HG03103 (cell line): ENCODE results near the gene GRK2.

Source experiments
- ATAC-seq: cut with Tn5 transposase; IDR thresholded peaks from one replicate; pipeline ENCODE4 v1.9.1; 2021; ENCODE audit warnings: low read depth; ENCODE audit not compliant: unreplicated experiment

Gene GRK2

GRCh38 chr11:67280788-67281551 lies 14.7 kb downstream of the GRK2 start:
- no peak for ATAC-seq

- ATAC-seq, result no peak
These were observed 15.4 kb downstream of the GRK2 start for GRCh38 chr11:67281552-67282150.

DNA sequence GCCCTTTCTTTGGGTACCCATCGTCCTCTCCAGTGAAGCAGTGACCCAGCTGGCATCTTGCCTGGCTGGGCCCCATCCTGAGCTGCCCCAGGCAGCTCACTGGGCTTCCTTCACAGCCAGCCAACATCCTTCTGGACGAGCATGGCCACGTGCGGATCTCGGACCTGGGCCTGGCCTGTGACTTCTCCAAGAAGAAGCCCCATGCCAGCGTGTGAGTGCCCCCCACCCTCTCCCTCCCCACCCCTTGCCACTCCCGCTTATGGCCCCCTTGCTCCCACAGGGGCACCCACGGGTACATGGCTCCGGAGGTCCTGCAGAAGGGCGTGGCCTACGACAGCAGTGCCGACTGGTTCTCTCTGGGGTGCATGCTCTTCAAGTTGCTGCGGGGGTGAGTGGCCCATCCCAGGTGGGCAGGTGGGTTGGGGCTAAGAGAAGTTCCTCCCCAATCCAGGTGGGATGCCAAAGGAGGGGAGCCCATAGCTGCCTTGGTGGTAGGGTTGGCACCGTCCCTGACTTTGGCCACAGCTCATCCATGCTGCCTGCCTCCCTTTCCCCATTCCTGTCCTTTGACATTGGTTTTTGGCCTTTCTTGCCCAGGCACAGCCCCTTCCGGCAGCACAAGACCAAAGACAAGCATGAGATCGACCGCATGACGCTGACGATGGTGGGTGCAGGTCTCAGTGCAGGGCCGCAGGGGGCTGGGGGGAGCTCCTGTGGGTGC lies 16.0 kb downstream of the GRK2 start:
- no peak for ATAC-seq

GRCh38 chr11:67282876-67283371 lies 16.7 kb downstream of the GRK2 start:
- no peak for ATAC-seq

- ATAC-seq, result no peak
These were observed 17.2 kb downstream of the GRK2 start for GRCh38 chr11:67283481-67283963.

- ATAC-seq, result no peak
These were observed 18.7 kb downstream of the GRK2 start for GRCh38 chr11:67284811-67285540.

GRCh38 chr11:67285541-67286498 lies 19.5 kb downstream of the GRK2 start:
- no peak for ATAC-seq

GRCh38 chr11:67286621-67287333 lies 20.5 kb downstream of the GRK2 start:
- ATAC-seq, result no peak

DNA sequence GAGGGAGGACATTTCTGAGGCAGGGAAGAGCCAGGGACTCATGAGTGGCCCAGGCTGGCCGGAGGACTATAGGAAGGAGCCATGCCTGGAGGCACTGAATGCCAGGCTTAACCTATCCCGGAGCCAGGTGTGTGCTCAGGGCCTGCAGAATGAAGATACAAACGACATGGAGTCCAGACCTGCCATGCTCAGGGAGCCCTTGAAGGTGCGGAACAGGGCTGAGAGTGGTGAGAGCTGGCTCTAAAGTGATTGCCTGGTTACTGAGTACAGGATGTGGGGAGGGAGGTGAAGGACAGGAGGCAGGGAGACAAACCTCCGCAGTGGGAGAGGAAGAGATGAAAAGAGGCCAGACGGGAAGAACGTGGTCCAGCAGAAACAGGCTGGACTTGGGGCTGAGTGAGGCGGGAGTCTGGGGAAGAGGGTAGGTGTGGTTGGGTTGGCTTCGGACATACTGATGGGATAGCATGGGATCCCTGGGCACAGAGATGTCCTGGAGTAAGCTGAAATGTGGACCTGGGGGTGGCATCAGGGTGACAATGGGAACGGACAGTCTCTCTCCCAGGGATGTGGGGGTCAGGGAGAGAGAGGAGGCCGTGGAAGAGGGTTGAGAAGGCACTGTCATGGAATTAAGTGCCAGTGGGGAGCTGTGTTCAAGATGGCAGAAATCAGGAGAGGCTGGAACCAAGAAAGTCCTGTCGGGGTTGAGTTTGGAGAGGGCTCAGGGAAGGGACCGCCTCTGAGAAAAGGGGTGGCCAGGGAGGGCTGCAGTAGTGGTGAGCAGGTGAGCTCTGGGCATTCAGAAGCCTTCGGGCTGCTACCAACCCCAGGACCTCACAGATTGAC lies 21.3 kb downstream of the GRK2 start:
- ATAC-seq, result no peak

DNA sequence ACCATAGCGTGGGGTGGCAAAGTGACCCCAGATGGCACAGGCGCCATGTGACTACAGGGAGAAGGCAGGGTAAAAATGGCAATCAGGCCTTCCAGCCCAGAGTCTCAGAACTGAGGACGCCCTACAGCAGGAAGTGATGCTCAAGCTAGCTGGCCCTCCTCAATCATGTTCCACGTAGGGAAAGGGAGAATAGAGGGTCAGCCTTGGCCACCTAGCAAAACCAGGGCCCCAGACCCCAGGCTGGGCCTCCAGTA lies 21.9 kb downstream of the GRK2 start:
- ATAC-seq, result no peak

DNA sequence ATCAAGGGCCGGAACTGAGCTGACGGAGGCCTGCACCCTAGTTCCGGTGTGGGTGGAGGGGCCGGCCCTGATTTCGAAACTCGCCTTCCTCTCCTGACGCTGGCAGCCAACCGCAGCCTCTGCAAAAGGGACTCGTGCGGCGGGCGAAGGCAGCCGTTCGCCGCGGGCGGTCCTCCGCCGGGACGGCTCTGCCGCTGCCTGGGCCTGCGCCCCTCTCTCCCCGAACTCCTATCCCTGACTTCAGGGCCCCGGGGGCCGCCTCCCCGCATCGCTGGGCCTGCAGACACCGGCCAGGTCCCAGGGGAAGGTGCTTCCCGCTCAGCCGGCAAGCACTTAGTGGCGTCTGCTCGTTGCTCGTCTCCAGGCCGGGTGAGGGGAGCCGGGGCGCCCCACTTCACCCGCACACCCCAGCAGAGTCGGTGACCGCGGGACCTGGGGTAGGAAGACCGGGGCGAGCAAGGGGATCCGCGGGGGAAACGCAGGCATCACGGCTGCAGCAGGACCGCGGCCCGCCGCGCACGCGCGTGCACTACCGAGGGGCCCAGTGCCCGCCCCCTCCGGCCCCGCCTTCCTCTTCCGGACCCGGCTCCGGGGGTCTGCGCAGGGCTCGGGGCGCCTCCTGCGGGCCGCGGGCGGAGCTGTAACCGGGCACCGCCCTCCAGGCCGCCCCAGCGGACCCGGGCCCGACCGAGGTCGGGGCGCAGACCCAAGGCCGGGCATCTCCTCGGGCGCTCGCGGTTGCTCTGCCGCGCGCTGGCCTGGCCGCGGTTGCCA lies 22.4 kb downstream of the GRK2 start:
- ATAC-seq, result peak; percentile 56

GRCh38 chr11:67289226-67289650 lies 23.0 kb downstream of the GRK2 start, which contains the start of gene ANKRD13D:
TSS of gene ANKRD13D (plus strand) at chr11:67289303. CDS start at chr11:67289461, 158 bp downstream.
- ATAC-seq, result peak; percentile 35

DNA sequence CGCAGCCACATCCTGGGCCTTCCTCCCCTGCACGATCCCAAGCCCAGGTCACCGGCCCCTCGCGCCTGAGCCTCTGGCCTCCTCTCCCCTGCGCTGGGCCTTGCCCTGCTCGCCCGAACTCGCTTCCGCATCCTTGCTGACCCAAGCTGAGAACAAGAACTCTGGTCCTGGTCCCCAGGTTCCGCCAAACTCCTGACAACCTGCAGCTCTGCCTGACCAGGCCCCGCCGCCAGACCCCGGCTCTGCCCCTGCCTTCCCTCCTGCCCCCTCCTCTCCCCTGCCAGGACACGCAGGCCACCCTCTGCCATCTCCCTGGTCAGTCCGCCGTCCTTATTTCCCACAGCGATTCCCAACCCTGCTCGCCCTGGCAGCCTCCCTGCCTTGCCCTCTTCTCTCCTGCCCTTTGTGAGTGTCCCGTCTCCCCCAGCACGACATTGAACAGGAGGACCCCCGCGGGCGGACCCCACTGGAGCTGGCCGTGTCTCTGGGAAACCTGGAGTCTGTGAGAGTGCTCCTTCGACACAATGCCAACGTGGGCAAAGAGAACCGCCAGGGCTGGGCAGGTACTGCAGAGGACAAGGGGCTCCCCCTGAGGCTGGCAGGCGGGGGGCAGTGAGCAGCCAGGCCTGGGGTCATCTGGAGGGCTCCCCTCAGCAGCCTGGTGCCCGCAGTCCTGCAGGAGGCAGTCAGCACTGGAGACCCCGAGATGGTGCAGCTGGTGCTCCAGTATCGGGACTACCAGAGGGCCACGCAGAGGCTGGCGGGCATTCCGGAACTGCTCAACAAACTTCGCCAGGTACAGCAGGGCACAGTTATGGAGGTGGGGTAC lies 23.6 kb downstream of the GRK2 start:
- ATAC-seq, result no peak

DNA sequence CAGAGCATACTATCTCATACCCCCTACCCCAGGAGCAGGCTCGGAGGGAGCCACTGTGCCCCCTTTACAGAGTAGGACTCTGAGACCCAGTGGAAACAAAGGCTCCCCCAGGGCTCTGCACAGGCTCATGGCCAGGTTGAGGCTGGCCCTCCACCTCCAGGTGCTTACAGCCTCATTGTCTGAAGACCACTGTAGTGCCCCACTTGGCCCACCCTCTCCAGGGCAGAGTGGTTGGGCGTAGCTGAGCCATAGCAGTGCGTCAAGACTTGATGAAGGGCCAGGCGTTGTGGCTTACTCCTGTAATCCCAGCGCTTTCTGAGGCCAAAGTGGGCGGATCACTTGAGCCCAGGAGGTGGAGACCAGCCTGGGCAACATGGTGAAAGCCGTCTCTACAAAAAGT lies 24.5 kb downstream of the GRK2 start:
- no peak for ATAC-seq

DNA sequence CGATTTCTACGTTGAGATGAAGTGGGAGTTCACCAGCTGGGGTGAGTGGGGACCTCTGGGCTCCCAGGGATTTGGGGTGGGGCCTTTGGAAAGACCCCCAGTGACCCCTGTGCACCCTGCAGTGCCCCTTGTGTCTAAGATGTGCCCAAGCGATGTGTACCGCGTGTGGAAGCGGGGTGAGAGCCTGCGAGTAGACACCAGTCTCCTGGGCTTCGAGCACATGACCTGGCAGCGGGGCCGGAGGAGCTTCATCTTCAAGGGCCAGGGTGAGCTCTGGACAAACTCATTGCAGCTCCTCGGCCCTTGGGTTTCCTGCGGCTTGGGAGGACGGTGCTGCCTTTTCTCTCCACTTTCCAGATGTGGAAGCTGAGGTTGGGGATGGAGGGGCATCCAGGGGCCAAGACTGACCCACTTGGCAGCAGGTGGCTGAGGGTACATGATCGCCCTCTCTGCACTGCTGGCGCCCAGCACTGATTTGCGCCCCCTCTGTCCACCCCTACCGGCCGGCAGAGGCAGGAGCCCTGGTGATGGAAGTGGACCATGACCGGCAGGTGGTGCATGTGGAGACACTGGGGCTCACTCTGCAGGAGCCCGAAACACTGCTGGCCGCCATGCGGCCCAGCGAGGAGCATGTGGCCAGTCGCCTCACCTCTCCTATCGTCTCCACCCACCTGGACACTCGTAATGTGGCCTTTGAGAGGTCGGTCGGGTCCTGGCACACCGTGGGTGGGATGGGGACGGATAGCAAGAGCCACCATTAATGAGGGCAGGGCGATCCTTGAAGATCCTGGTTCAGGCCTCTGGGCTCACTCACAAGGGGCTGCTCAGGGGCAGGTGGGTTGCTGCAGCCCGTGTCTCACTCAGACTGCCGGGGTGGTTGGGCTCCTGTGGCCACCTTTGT lies 25.5 kb downstream of the GRK2 start:
- no peak for ATAC-seq

DNA sequence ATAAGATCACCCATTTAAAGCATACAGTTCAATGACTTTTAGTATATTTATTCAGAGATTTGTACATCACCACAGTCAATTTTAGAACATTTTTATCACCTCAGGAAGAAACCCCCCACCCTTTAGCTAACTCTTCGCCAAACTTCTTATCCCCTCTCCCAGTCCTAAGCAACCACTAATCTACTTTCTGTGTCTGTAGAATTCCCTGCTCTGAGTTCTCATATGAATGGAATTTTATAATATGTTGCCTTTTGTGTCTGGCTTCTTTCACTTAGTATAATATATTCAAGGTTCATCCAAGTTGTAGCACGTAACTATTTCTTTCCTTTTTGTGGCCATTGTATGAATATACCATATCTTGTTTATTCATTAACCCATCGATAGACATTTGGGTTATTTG lies 26.4 kb downstream of the GRK2 start:
- ATAC-seq, result no peak
